Sigmoid colon (tissue), 3 donors: ENCODE data around the gene PTPRE.

Source experiments
- POLR2A ChIP-seq, 2 donors: fragments of 450-650 bp; IDR thresholded peaks; one replicate each; pipeline ENCODE4 v1.6.1; 2016; ENCODE audit warnings: antibody characterized with exemption in 2 of 2, mild to moderate bottlenecking in 2 of 2, moderate library complexity in 2 of 2
- TF ChIP-seq, protein P1 (sequence below), 4 experiments: fragments of 450-650 bp in 3 of 4; fragments of 200-600 bp in 1 of 4; IDR thresholded peaks; one replicate each; pipeline ENCODE4 v1.5.1; 2016 to 2019; ENCODE audit warnings: antibody characterized with exemption in 4 of 4, mild to moderate bottlenecking in 3 of 4, moderate library complexity in 2 of 4

- TF ChIP-seq, protein P1, sequence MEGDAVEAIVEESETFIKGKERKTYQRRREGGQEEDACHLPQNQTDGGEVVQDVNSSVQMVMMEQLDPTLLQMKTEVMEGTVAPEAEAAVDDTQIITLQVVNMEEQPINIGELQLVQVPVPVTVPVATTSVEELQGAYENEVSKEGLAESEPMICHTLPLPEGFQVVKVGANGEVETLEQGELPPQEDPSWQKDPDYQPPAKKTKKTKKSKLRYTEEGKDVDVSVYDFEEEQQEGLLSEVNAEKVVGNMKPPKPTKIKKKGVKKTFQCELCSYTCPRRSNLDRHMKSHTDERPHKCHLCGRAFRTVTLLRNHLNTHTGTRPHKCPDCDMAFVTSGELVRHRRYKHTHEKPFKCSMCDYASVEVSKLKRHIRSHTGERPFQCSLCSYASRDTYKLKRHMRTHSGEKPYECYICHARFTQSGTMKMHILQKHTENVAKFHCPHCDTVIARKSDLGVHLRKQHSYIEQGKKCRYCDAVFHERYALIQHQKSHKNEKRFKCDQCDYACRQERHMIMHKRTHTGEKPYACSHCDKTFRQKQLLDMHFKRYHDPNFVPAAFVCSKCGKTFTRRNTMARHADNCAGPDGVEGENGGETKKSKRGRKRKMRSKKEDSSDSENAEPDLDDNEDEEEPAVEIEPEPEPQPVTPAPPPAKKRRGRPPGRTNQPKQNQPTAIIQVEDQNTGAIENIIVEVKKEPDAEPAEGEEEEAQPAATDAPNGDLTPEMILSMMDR (IDR thresholded peaks at IDR 0.05) = no peak
- no peak for TF ChIP-seq POLR2A (IDR thresholded peaks at IDR 0.05)
Observed at GRCh38 chr10:127905001-127905847, 1.7 kb upstream of the PTPRE start.
